HFF-Myc (cell line): Measurements from ENCODE around the gene TTLL11.
"Not testable (repeated sequence)": the region's sequence is repeated elsewhere in the genome, so short reads cannot be mapped to it uniquely, and the experiment has no call there.

ENCODE experiments used
- DNase-seq: peaks from one replicate; pipeline ENCODE4 v3.0.0-alpha.2; 2011; ENCODE audit warnings: low read depth; ENCODE audit errors: extremely low read depth
- H3K4me3 ChIP-seq: replicated peaks from 2 replicates; pipeline ENCODE4 v1.5.1; 2011; ENCODE audit warnings: low read depth, mild to moderate bottlenecking, control low read depth, low read length
- TF ChIP-seq, protein P1 (sequence below): IDR thresholded peaks from 2 replicates; pipeline ENCODE4 v1.5.1; 2012; ENCODE audit warnings: mild to moderate bottlenecking, low read depth, low read length, control low read depth; ENCODE audit errors: missing control alignments

Gene TTLL11

GRCh38 chr9:121807069-121807822, 285.9 kb downstream of the TTLL11 start:
- DNase-seq, result no peak
- TF ChIP-seq, protein P1, sequence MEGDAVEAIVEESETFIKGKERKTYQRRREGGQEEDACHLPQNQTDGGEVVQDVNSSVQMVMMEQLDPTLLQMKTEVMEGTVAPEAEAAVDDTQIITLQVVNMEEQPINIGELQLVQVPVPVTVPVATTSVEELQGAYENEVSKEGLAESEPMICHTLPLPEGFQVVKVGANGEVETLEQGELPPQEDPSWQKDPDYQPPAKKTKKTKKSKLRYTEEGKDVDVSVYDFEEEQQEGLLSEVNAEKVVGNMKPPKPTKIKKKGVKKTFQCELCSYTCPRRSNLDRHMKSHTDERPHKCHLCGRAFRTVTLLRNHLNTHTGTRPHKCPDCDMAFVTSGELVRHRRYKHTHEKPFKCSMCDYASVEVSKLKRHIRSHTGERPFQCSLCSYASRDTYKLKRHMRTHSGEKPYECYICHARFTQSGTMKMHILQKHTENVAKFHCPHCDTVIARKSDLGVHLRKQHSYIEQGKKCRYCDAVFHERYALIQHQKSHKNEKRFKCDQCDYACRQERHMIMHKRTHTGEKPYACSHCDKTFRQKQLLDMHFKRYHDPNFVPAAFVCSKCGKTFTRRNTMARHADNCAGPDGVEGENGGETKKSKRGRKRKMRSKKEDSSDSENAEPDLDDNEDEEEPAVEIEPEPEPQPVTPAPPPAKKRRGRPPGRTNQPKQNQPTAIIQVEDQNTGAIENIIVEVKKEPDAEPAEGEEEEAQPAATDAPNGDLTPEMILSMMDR, result no peak
- no peak overlapping the region for H3K4me3 ChIP-seq

GRCh38 chr9:121802753-121803152, 290.4 kb downstream of the TTLL11 start:
- DNase-seq, result no peak
- TF ChIP-seq, protein P1, result no peak
- H3K4me3 ChIP-seq, result no peak overlapping the region

- no peak for DNase-seq
- H3K4me3 ChIP-seq, result no peak overlapping the region
- TF ChIP-seq, protein P1, result no peak
Observed at GRCh38 chr9:121801579-121801978, 291.5 kb downstream of the TTLL11 start.

- TF ChIP-seq, protein P1, result no peak
- no peak for DNase-seq
- no peak overlapping the region for H3K4me3 ChIP-seq
Observed at GRCh38 chr9:121800376-121800775, 292.7 kb downstream of the TTLL11 start.

DNA sequence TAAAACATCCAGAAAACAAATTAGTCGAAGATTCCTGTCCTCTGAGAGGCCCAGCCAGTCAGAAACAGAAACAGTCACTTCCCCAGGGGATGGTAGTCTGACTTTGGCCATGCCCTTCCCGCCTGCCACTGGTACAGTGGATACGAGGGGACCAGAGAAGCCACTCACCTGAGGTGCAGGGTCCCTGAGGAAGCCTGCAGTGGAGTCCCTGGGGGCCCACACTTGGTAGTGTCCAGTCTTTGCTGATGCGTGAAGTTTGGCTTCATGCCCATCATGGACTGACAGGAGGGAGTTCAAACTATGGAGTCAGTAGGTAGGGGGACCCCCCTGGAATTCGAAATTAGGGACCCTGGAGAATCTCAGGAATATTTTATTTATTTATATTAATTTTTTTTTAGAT, 294.2 kb downstream of the TTLL11 start:
- TF ChIP-seq, protein P1, result no peak
- DNase-seq, result no peak
- H3K4me3 ChIP-seq, result no peak overlapping the region

- TF ChIP-seq, protein P1, result no peak
- DNase-seq, result no peak
- no peak overlapping the region for H3K4me3 ChIP-seq
Observed at GRCh38 chr9:121797081-121797480, 296.0 kb downstream of the TTLL11 start.

GRCh38 chr9:121794334-121794733, 298.8 kb downstream of the TTLL11 start:
- H3K4me3 ChIP-seq, DNase-seq: not testable (repeated sequence)

DNA sequence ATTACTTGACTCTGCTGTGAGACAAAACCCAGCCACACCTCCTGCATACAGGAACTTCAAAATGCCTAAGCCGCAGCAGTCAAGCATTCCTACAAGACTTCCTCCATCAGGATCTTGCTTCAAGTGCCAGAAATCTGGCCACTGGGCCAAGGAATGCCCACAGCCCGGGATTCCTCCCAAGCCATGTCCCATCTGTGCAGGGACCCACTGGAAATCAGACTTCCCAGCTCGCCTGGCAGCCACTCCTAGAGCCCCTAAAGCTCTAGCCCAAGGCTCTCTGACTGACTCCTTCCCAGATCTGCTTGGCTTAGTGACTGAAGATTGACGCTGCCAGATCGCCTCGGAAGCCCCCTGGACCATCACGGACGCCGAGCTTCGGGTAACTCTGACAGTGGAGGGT, 300.6 kb downstream of the TTLL11 start:
- DNase-seq, H3K4me3 ChIP-seq: not testable (repeated sequence)
